ENCODE results near the gene VWA2.
"Not testable (repeated sequence)": the region's sequence is repeated elsewhere in the genome, so short reads cannot be mapped to it uniquely, and the experiment has no call there.

VWA2 gene

DNA sequence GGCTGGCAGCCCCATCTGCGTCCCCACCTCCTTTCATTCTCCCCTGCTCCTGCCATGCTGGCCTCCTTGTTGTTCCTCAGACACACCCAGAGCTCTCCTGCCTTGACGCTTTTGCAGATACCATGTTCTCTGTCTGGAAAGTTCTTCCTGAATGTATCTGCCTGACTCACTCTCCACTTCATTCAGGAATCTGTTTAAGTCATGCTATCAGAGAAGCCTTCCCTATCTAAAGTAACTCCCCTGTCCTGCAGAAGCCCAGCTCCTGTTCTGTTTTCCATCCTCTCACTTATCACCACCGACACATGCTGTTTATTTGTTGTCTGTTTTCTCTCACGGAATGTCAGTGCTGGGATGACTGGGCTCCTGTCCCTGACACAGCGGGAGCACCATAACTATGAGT lies 83.3 kb downstream of the VWA2 start:
- no peak for DNase-seq

GRCh38 chr10:114323023-114323422 lies 84.0 kb downstream of the VWA2 start:
- DNase-seq: no peak

DNA sequence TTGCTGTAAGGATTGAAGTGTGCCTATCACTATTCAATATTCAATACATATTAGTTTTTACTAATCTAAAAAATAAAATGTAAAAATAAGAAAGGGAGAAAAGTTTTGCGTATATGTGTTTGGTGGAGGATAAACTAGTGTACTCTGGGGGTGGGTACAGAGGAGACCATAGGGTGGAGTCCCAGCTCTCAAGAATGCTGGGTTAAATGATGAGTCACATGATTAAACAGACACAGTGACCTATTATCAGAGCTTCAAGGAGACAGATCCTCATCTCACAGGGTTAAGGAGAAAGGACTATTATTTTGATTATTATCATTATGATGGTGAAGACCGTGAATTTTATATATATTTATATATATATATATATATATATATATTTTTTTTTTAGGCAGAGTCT lies 87.7 kb downstream of the VWA2 start:
- no peak for DNase-seq

DNA sequence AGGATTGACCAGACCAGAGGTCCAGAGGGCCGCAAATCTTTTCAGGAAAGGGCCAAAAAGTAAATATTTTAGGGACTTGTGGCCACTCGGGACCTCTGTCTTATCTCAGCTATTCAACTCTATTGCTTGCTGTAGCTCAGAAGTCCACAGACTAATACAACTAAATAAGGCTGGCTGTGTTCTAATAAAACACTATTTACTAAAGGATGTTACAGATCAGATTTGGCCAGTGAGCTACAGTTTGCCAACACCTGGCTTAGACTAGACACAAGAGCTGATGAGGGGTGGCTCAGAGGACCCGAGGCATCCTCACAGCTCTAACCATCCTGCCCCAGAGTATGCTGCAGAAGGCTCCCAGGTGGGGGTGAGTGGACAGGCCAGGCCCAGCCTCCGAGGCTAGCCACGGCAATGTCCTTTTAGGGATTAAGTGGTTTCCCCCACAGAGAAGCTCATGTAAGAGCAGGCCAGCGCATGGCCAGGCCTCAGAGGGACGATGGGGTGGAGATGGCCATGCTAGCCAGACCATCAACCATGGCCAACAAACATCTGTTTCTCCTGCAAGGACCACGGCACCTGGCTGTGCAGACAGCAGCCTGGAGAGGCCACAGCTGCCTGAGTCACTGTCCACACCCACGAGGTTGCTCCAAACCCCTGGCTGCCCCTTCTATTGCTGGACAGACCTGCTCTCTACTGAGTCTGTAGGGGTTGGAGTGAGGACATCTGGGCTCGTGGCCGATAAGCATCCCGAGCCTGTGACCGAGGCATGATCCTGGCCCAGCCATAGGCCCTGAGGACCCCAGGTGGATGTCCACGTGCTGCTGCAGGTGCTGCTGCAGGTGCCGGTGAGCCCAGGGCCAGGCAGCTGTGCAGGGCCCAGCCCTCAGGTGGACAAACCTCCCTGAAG lies 88.7 kb downstream of the VWA2 start:
- no peak for DNase-seq

- no peak for DNase-seq
Observed at GRCh38 chr10:114328441-114328812, 89.4 kb downstream of the VWA2 start.

- DNase-seq: no peak
Observed at GRCh38 chr10:114328874-114329273, 89.8 kb downstream of the VWA2 start.

DNA sequence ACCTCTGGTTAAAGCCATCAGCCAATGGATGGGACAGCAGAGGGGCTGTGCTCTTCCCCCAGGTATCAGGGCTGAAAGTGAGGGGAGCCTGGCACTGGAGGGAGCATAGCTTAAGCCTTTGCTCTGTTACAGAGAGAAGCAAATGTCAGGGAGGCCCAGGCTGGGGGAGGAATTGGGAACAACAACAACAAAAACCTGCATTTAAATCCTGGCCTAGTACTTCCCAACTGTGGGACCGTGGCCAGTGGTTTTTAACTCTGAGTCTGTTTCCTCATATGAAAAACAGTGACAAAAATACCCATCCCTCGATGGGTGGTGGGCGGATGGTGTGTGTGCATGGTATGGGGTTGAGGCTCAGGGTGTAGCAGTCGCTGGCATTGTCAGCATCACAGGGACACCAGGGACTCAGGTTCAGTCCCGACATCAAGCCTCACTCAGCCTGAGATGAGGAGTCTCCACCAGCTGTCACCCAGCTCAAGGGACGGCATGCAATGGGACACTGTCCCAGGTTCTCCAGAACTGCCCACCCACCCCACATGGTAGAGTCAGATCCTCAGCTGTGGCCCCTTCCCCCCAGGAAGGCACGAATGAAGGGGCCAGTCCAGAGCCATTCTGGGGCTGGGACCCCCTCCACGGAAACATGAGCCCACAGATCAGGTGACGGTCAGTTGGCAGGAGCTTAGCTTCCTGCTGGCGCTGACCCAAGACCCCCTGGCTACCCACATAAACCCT lies 90.7 kb downstream of the VWA2 start:
- no peak for DNase-seq

DNA sequence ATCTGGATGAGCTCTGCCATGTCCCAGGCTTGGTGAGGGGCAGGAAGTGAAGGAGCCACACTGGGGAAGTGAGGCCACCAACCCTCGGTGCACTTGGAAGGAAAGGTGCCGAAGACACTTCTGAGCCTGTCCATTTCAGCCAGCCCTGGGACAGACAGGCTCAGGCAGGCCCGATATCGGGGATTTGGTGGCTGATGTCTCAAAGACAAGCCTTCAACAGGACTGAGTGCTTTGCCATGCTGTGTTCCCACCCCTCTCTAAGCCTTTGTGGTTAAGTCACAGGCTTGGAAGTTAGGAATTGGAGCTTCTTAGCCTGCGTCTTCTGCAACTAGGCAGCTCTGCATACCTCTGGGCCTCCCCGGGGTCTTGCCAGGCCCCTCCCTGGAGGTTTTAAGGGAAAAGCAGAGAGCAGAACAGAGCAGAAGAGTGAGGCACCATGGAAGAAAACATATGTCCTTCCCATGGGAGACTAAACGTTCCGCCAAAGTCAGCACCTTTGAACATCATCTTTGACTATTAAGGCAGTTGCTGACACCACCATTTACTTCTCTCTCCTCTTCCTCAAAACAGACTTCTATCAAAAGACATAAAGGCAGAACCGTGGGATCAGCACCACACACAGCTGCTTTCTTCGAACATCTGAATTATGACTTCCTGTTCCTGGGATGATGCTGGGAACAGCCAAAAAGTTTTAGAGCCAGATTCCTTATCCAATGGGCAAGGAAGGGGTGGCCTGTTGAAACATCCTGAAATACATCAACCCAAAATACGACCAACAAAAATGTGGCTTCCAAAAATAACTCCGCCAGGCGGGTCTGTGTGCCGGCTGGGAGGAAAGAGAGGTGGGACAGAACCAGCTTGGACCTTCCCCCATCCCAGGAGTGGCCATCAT lies 93.5 kb downstream of the VWA2 start:
- DNase-seq: no peak

DNA sequence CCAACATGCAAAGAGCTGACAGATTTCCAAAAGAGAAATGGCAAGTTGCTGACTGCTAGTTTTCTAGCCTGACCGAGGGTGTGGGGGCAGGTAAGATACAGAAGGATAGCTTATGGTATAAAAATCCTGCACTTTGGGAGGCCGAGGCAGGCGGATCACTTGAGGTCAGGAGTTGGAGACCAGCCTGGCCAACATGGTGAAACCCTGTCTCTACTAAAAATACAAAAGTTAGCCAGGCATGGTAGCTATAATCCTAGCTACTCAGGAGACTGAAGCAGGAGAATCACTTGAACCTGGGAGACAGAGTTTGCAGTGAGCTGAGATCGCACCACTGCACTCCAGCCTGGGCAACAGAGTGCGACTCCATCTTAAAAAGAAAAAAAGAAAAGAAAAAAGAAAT lies 94.4 kb downstream of the VWA2 start:
- not testable (repeated sequence) for DNase-seq

- DNase-seq: no peak
Observed at GRCh38 chr10:114334301-114334700, 95.2 kb downstream of the VWA2 start.

DNA sequence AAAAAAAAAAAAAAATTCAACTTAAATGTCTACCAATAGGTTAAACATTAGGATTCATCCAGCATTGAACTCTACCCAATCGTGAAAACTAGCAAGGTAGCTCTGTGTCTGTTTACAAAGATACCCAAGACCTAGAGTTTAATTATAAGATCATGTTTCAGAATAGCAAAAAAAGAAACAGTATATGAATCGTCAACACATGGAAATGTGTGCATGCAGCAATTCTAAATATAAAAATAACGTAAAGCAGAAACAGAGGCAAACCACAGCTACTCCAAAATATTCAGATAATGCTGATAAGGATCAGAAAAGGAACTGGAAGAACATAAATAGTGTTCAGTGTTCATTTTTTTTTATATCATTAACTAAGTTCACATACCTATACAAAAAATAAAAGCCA lies 96.6 kb downstream of the VWA2 start:
- no peak for DNase-seq

DNA sequence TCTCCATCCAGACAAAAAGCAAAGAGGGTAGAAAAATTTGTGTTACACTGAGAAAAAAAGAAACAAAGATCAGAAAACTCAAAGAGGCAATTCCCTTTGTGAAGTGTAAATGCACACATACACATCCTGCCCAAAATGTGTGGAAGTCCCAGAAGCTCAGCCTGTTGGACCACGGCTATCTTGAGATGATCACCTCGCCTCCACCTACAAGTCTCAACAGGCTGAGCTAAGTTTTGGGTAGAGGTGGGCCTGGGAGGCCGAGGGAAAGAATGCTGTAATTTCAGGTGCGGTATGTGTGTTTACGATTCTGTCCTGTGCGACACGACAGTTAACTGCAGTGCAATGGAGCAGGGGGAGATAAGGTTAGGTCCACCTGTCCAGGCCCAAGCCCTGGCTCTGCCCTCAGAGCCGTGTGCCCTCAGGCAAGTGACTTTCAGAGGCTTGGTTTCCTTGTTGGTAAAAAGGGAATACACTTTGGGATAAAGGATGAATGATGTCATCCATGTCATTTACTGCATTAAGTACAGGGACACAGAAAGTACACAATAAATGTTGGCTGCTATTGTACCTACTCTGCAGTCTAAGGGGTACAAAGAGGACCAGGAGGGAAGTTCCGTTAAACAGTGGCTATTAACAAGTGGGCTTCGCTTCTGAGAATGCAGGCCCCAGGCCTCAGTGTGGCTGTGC lies 97.9 kb downstream of the VWA2 start:
- no peak for DNase-seq

- DNase-seq: no peak
Observed at GRCh38 chr10:114337510-114338462, 98.7 kb downstream of the VWA2 start.

DNA sequence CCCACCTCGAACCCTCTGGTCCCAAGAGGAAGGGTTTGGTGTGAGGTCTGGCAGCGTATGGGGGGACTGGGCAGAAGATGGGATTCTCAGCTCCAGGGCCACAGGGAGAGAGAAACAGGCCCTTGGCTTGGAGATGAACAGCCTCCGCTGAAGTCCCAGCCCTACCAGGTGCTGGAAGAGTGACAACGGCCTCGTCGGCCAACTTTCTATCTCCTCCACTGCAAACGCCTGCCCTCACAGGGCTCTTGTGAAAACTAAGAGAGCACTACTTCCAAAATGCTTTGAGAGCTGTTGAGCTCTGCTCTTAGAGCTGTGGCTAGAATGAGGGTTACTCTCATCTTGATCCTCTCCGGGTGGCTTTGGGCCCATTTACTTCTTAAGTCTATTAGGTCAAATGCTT lies 101.8 kb downstream of the VWA2 start:
- no peak for DNase-seq
